HK-2 (cell line): Measurements from ENCODE around the gene FAM9C.
"Not testable (repeated sequence)": the region's sequence is repeated elsewhere in the genome, so short reads cannot be mapped to it uniquely, and the experiment has no call there.

Source experiments
- DNase-seq: peaks from one replicate; pipeline ENCODE4 v3.0.0-alpha.2; 2018; ENCODE audit not compliant: unreplicated experiment

The FAM9C gene

DNA sequence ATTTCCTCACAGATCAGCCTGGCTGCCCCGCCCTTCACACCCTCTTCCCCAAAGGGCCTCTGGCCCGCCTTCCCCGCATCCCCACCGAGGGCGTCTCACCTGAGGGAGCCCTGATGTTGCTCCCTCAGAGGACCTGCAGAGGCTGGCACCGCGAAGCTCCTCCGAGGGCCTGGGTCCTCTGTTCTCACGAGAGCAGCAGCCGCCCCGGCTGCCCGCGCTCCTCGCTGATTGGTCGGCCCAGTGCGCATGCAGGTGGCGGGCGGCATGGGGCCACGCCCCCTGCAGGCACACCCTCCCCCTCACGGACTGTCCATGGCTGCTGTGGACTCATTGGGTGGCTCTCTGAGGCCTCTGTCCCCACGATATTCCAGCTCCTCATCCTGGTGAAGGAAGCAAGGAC lies at the start of gene FAM9C:
FAM9C (minus strand) TSS at position 180 of the 400 bp plus-strand sequence. CDS start 831 bp downstream, outside the sequence.
- no peak for DNase-seq

DNA sequence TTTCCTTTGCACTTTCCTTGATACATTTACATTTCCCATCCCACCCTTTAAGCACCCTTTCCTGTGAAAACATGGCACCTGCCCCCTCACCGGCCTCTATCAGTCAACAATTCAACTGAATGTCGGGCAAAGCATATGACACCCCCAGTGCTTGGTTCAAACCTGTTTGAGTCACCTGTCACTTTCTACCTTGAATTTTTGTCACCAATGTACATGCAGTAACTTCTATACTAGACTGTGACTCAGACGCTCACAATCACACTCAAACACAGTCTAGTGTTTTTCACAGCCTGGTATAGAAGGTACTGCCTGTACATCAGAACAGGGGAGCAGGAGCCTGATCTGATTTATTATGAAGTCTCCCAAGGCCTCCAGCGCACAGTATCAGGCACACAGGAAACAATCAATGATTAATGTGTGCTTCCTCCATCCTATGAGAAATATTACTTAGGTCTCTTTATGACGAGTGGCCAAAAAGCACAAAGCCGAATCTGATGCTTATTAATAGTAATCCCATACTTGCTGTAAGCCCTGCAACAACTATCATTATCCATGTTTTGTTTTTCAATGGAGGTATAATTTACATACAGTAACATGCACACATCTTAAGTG lies 49.2 kb upstream of the FAM9C start:
- no peak for DNase-seq

DNA sequence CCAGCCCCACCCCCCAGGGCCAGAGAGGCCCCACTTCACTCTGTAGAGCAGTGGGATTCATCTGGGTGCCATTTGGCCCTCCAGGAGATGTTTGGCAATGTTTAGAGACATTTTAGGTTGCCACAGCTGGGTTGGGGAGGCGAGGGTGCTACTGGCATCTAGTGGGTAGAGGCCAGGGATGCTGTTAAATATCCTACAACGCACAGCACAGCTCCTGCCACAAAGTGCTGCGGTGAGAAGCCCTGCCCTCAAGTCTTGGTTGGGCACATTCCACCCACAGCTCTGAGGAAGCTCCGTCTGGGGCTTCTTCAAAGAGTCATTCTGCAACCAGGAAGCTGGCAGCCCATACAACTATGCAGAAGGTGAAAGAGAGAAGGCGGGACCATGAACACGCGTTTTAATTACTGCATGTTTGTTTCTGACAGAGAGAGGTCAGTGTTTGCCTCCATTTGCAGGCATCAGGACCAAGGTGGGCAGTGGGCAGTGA lies 48.1 kb upstream of the FAM9C start:
- no peak for DNase-seq

DNA sequence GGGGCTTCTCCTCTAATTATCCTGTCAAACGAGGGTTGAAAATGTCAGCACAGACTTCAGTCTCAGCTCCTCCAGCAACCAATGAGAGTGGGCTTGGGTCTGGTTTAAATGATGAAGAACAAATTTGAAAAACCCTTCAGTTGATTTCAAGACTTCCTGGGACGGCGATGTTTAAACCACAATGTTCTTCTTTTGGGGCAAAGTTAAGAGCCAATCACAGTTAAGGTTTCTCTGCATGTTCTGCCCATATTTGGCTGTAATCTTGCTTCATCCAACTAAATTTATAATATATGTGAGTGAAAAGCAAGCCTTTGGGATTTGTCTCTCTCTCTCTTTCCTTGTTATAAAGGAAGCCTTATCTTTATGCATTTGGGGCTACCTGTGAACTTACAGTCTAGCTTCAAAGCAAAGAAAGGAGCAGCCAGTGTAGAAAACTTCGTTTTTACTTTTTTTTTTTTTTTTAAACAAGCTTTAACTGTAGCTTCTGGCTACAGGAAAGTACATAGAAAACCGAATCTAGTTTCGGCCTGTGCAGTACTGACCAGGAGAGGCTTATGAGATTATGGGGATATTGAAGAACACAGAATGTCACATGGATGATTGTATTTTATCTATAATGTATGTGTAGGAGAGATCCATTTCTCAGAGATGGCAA lies 46.8 kb upstream of the FAM9C start:
- DNase-seq, result no peak

DNA sequence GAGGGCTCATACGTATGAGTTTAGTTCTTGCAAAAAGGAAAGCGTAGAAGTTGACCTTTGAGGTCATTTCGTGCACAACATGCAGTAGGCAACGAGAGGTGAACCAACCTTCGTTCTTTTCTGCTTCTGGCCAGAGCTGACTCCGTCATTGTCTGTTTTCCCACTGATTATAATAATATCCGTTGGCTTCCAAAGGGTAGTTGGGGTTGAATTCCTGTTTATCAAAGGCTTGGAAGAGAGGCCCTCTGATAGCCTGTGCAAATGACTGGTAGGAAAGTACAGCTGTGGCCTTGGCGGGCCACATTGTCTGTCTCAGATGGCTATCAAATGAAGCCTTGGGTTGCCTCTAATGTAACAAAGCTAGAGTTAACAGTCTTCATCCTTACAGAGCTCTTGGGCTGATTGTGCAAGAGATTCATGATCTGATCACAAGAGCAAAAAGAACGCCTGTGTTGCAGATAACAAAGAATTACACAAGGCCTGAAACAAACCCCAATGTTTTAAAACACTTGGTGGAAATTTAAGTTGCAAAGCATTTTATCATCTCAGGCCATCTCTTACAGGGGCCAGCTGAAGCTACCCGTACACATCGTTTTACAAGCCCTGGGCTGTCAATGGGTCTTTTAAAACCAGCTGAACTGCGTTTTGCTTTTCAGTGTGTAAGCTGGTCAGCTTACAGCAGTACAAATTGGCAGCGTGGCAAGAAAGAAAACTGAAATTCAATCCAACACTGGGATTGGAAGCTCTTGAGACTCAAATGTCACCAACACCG lies 46.1 kb upstream of the FAM9C start:
- no peak for DNase-seq

DNA sequence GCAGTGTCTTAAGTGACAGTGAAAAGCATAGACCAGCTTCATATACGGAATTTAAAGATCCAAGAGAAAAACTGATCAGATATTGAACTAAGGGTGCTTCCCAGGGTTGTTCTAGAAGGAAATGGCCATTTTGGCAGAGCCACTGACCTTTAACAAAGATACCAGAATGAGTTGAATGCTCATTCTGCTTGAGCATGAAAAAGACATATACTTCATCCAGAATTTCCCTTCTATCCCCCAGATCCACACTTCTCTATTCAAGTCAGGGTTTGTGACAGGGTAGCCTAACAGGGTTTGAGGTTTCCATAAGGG lies 45.6 kb upstream of the FAM9C start:
- no peak for DNase-seq

DNA sequence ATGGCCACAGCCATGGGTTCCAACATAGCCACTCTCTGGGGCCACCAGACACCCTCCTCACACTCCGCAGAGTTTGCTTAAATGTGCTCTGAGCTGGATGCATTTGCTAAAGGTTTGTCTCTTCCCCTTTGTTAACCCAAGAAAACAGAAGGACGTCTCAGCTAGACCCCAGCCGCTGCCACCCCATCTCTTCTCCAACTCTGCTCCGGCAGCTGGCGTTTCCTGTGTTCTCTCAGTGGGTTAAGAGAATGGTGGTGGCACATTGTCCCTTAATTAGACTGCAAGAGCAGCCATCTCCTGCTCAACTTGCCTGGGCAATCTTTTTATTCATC lies 43.7 kb upstream of the FAM9C start:
- DNase-seq, result no peak

DNA sequence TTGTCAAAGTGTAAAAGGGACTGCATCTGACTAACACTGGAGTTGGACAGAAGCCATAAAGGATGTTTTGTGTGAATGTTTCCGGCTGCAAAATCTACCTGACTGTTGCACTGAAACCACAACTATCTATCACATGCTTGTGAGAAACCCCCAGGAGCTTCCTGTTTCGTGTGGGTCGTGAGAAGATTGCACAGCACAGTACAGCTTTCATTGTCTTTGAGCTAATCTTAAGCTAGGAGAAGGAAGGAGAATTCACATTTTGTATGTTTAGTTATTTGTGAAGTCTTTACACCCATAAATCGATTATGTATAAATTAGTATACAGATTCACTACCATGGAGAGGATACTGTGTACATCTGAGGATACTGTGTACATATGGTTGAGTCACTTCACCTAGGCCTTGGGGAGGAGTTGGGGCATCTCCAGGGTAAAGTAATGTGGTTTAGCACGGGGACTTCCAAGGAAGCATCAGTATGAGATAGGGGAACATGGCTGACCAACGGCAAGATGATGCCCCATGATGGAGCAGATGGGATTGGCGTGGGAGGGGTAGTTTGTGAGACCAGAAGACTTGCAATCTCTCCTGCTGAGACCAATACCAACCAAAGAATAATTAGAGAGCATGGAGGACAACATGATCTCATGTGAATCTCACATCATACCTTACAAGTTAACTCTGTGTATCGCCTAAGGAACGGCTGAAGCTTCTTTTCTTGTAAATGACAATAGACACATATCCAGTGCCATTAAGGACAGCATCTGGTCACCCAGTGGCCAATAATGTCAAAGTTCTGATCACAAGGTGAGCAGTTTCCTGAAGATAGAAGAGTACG lies 43.1 kb upstream of the FAM9C start:
- DNase-seq, result peak; percentile 57

DNA sequence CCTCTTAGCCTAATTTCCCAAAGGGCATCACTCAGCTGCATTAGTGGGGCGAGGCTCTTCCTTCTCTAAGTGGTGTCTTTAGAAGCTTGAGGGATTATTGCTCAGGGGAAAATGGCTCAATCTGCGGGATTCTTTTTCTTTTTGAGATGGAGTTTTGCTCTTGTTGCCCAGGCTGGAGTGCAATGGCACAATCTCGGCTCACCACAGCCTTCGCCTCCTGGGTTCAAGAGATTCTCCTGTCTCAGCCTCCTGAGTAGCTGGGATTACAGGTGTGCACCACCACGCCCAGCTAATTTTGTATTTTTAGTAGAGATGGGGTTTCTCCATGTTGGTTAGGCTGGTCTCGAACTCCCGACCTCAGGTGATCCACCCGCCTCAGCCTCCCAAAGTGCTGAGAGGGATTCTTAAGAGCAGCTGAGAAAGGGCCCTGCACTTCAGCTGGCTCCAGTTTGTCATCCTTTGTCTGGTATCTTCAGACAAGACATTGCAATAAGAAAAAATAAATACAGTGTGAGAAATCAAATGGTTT lies 42.4 kb upstream of the FAM9C start:
- not testable (repeated sequence) for DNase-seq

DNA sequence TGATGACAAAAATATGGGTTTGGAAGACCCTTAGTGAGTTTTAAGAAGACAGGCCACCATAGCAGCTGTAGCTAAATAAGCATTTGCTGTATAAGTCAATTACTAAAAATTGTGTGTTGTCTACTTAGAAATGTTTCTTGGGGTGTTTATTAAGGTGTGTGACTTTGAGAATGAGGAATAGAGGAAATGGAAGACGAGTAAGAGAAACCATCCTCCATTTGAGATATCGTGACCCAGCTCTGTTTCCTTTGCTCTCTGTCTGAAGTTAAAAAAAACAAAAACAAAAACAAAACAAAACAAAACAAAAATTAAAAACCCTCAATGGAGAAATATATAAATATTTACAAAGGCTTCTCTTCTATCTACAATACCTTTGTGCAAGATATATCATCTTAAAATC lies 41.7 kb upstream of the FAM9C start:
- DNase-seq, result no peak

DNA sequence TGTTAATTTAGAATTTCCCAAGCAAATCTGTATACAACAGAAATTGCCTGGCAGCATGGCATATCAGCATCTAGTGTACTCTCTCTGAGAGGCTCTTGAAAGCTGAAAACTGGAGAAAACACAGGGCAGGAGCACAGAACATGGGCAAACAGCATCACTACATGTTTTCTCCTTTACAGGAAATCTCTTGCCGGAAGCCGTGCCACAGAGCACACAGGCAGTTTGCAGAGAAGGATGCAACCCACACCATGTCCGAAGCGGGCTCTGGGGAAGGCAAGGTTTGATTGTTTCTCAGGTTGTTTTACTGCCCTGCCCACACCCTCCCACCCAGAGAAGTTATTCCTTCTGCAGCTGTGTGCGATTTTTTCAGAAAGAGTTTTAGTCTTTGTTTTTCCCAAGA lies 41.1 kb upstream of the FAM9C start:
- DNase-seq, result no peak

DNA sequence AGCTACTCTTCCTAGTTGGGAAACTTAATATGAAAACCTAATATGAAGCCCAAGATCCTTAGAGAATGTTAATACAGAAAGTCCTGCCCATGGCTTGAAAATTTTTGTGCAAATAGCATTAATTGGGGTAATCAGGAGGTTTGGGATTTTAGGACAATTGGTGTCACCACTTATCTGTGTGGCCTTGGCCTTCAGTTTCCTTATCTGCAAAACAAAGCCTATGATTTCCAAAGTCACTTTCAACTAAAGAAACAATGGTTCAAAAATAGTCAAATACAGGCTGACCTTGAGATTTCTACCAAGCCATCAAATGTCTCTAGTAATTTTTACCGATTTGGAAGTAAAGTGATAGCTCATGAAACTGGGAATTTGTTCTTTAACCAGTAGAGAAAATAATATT lies 40.2 kb upstream of the FAM9C start:
- DNase-seq, result no peak

DNA sequence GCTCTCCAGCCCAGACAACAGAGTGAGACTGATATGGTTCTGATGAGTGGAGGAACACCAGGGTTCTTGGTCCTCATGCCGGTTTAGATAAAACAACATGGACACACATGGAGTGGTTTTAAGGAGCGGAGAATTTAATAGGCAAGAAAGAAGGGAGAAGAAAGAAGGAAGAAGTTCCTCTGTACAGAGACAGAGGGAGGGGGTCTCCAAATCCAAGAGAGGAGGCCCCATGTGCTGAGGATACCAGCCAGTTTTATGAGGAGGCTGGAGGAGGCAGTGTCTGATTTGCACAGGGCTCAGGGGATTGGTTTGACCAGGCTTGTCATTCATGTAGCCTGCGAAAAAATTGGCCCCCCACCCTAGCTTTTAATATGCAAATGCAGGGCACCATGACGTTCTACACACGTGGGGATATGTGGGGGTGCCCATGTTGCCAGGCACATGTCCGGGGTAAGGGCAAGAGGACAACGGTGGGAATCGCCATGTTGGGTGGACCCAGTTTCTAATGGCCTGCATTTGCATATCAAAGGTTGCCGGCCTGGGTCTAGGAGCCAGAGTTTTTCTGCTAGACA lies 39.4 kb upstream of the FAM9C start:
- not testable (repeated sequence) for DNase-seq

DNA sequence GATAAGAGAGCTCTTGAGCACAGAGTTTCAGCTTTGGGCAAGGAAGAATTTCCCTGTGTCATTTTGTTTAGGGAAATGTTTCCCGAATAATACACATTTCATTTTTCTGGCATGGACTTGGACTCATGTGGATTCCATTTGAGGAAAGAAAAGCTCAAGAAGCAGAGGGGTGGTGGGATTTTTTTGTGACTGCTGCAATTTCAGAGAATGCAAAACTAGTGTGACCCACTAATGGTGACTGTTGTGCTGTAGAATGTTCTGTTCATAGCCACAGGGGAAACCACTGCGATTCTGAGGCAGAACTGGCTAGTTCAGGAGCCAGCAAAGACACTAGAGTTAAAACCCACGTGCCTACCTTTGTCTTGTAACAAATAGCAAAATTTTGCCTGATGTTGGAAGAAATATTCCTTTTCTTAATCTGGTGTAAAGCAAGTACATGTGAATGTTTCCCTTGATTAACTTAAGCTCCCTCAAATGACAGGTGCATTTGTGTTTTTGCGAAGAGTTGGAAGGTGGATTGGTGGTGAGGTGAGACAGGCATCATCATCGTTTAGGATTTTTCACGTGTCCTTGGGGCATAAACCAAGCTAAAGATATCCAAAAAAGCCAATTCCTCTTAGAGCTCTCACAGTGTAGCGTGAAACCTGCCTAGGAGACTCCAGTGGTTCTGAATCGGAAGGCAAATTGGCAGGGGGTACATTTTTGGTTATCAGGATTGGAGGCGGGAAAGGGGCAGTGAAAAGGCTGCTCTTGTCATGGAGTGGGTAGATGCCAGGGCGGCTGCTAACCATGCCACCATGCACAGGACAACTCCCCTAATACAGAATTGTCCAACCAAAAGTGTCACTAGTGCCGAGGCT lies 38.0 kb upstream of the FAM9C start:
- DNase-seq, result no peak

DNA sequence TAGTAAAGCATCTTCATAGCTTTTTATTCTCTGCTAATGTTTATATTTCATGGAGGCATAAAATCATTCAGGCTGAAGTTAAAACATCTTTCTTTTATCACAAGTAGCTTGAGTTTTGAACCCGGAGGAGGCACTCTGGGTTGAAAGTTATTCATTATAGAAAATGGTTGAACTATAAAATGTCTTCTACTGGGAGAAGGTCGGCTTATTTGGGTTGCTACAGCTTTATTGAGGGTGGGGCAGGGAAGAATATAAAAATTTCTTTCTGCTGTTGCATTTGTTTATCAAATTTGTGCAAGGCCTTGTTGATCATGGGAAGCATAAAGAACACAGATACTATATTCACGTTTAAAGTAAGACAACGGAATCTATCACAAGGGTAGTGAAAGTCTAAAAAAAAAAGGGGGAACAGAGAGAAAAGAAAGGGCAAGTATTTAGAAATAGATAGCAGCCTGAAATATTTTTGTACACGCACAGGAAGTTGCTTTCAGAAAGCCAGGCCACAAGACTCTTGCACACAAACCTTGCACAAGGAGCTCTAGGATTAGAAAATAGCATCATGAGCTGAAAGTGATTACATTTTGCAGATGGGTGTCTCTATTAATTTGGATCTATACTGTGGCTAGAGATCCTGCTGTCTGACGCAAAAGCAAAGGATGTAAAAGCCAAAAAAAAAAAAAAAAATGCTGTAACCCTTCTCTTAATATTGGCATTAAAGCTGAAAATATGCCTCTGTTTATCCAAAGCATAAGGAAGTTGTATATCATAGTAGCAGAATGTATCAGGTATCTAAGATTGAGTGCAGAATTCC lies 37.2 kb upstream of the FAM9C start:
- no peak for DNase-seq

DNA sequence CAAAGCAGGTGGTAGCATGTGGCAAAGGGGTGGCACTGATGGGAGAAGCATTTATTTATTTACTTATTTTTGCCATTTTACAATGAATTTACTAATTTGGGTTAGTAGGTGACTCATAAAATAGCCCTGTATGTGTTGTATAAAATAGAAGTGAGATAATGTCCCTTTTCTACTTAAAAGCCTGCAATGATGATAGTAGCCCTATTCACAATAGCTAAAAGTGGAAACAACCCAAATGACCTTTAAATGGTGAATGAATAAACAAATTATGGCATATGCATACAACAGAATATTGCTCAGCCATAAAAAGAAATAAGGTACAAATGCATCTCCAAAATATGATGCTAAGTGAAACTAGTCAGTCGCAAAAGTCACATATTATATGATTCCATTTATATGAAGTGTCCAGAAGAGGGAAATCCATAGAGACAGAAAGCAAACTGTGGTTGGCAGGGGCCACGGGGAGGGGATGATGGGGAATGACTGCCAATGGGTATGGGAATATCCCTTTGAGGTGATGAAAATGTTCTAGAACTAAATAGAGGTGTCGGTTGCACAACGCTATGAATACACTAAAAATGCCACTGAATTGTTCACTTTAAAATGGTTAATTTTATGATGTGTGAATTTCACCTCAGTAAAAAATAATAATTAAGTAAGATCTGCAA lies 35.8 kb upstream of the FAM9C start:
- no peak for DNase-seq

DNA sequence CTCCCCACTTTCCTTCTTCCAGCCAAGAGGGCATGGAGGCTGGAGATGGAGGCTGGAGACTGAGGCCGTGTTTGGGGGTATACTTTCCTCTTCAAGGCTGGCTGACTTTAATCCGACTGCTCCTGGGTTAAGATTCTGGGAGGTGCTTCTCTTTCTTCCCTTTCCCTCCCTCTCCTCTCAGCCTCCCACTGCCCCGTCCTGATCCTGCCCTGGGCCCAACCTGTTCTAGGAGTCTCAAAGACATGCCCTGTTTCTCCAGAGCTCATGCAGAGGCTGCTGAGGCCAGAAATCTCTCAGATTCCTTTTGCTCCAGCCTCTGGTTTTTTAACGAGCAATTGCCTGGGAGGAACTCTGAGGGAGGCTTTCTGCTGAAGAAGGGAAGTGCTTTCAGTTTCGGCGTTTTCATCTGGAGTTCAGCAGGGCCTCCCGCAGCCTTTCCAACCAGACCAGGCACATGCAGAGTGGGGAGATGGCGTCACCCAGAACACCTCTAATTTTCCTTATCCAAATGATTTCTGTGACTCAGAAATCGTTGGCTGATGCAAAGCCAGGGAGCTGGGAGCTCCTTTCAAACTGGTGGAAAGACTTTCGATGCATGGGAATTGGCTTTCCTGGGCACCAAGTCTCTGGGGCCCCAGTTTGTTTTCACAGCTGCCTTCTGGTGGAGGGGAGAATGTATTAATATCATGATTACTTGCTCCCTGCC lies 34.5 kb upstream of the FAM9C start:
- no peak for DNase-seq

DNA sequence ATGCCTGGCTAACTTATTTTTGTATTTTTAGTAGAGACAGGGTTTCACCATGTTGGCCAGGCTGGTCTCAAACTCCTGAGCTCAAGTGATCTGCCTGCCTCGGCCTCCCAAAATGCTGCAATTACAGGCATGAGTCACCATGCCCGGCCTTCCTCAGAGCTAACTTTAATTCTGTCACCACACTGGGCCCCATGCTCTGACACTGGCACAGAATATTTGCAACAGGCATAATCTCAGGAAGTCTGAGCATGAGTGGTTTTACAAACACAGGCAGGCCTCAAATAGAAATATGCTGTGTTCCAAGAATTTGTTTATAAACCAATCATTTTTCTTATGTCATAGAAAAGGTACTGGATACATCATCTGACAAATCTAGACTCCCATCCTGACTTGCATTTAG lies 32.7 kb upstream of the FAM9C start:
- no peak for DNase-seq
